ENCODE data around the gene OAS2. TPM values are rescaled to one million over a fixed set of nuclear protein-coding genes. Genes with fewer than 3 reads are reported as not detected.

The OAS2 gene
- total and polyA plus RNA-seq, 2 donors (not counting 1 experiment from before 2014, with no cell fraction given): 31.6 to 59.3 TPM

GRCh38 chr12:112967858-112968257, 10.5 kb upstream of the OAS2 start:
- Histone ChIP-seq H3K79me2 (ENCODE audit: control insufficient read depth, insufficient read depth, low read length) (no peaks in the 10 kb centered on the region), H3K4me2 (replicated peaks; ENCODE audit: low read depth, low read length, poor library complexity, severe bottlenecking) (no peak overlapping the region), H3K4me1 (ENCODE audit: control insufficient read depth in 2 of 2, insufficient read depth in 2 of 2, low read length in 2 of 2) (no peaks in the 10 kb centered on the region), H3K27ac (ENCODE audit: low read length in 2 of 2) (no peak overlapping the region), H4K20me1 (ENCODE audit: control insufficient read depth, insufficient read depth, low read length, poor library complexity, severe bottlenecking) (no peaks in the 10 kb centered on the region), H2AFZ (ENCODE audit: insufficient read depth, low read depth, low read length, poor library complexity, severe bottlenecking) (no peak overlapping the region), H3K9ac (ENCODE audit: low read length) (no peak overlapping the region), H3K27me3 (replicated peaks in 1 of 4; ENCODE audit: control extremely low read depth in 1 of 4, control insufficient read depth in 3 of 4, insufficient read depth in 4 of 4, low read length in 3 of 4) (no peaks in the 10 kb centered on the region), H3K9me3 (ENCODE audit: control extremely low read depth in 1 of 3, control insufficient read depth in 2 of 3, insufficient read depth in 1 of 3, low read length in 2 of 3) (no peaks in the 10 kb centered on the region), H3K4me3 (ENCODE audit: control extremely low read depth in 1 of 5, extremely low read depth in 1 of 5, insufficient read depth in 1 of 5, low read depth in 2 of 5, low read length in 4 of 5) (no peak overlapping the region), H3K36me3 (replicated peaks in 1 of 2; ENCODE audit: control extremely low read depth in 1 of 2, control insufficient read depth in 1 of 2, extremely low read depth in 1 of 2, insufficient read depth in 2 of 2, low read length in 1 of 2) (peaks cover 0 to 57% of the 10 kb centered on the region in 2 experiments)
- H3K9me3 Mint-ChIP-seq (ENCODE audit: insufficient read depth): no peaks in the 10 kb centered on the region
- no peaks in the 10 kb centered on the region for H3K4me1 Mint-ChIP-seq
- 93% methylated on average over 6 of the region's 7 CpGs for WGBS (ENCODE audit: insufficient coverage)
- TF ChIP-seq CTCF (IDR thresholded peaks at IDR 0.05): no peak
- TF ChIP-seq EZH2 (IDR thresholded peaks at IDR 0.05; ENCODE audit: borderline replicate concordance, insufficient read depth, low read depth, low read length, poor library complexity, severe bottlenecking): no peak
- DNase-seq (no peak), ATAC-seq (ENCODE audit: low read depth) (no peak)
- ChIA-PET CTCF (no interaction called here), POLR2A (no interaction called here)
- H3K4me3 Mint-ChIP-seq: no peak overlapping the region
- H3K27me3 Mint-ChIP-seq: no peaks in the 10 kb centered on the region
- intact Hi-C loops (cut with micrococcal nuclease): no loop called here
- no peak overlapping the region for H3K27ac Mint-ChIP-seq

GRCh38 chr12:112969547-112970306, 8.6 kb upstream of the OAS2 start:
- POLR2A ChIA-PET: no interaction called here
- CTCF ChIA-PET: no interaction called here
- Histone ChIP-seq H2AFZ (ENCODE audit: insufficient read depth, low read depth, low read length, poor library complexity, severe bottlenecking) (no peak overlapping the region), H3K79me2 (ENCODE audit: control insufficient read depth, insufficient read depth, low read length) (no peaks in the 10 kb centered on the region), H3K27ac (ENCODE audit: low read length in 2 of 2) (no peak overlapping the region), H3K36me3 (replicated peaks in 1 of 2; ENCODE audit: control extremely low read depth in 1 of 2, control insufficient read depth in 1 of 2, extremely low read depth in 1 of 2, insufficient read depth in 2 of 2, low read length in 1 of 2) (peaks cover 0 to 39% of the 10 kb centered on the region in 2 experiments), H3K4me1 (ENCODE audit: control insufficient read depth in 2 of 2, insufficient read depth in 2 of 2, low read length in 2 of 2) (peaks cover 0 to 8% of the 10 kb centered on the region in 2 donors), H4K20me1 (ENCODE audit: control insufficient read depth, insufficient read depth, low read length, poor library complexity, severe bottlenecking) (no peaks in the 10 kb centered on the region), H3K4me3 (ENCODE audit: control extremely low read depth in 1 of 5, extremely low read depth in 1 of 5, insufficient read depth in 1 of 5, low read depth in 2 of 5, low read length in 4 of 5) (no peak overlapping the region), H3K27me3 (replicated peaks in 1 of 4; ENCODE audit: control extremely low read depth in 1 of 4, control insufficient read depth in 3 of 4, insufficient read depth in 4 of 4, low read length in 3 of 4) (no peaks in the 10 kb centered on the region), H3K4me2 (replicated peaks; ENCODE audit: low read depth, low read length, poor library complexity, severe bottlenecking) (no peak overlapping the region), H3K9me3 (ENCODE audit: control extremely low read depth in 1 of 3, control insufficient read depth in 2 of 3, insufficient read depth in 1 of 3, low read length in 2 of 3) (no peaks in the 10 kb centered on the region), H3K9ac (ENCODE audit: low read length) (no peak overlapping the region)
- H3K4me1 Mint-ChIP-seq: peaks cover 9% of the 10 kb centered on the region
- DNase-seq: no peak
- ATAC-seq (ENCODE audit: low read depth): no peak
- no peak overlapping the region for H3K4me3 Mint-ChIP-seq
- no peak overlapping the region for H3K27ac Mint-ChIP-seq
- TF ChIP-seq EZH2 (IDR thresholded peaks at IDR 0.05; ENCODE audit: borderline replicate concordance, insufficient read depth, low read depth, low read length, poor library complexity, severe bottlenecking): no peak
- no peak for TF ChIP-seq CTCF (IDR thresholded peaks at IDR 0.05)
- intact Hi-C loops (cut with micrococcal nuclease): no loop called here
- WGBS (ENCODE audit: insufficient coverage): 97% methylated on average over 6 of the region's 8 CpGs
- H3K9me3 Mint-ChIP-seq (ENCODE audit: insufficient read depth): no peaks in the 10 kb centered on the region
- H3K27me3 Mint-ChIP-seq: no peaks in the 10 kb centered on the region
